BJ (cell line): ENCODE measurements around the gene CLCA1. TPM values are rescaled to one million over a fixed set of nuclear protein-coding genes. Genes with fewer than 3 reads are reported as not detected.

Source experiments
- CTCF ChIA-PET: fragments of 350-600 bp; formaldehyde crosslinking; extraction: SDS; loops from one replicate; lab custom pipeline; 2021; ENCODE audit warnings: antibody characterized with exemption, inconsistent platforms; lab: Yijun Ruan, JAX
- POLR2A ChIA-PET: fragments of 300-600 bp; sonication (Branson Sonifier 250); formaldehyde crosslinking; extraction: SDS; loops from one replicate; lab custom pipeline; 2021; ENCODE audit warnings: antibody characterized with exemption; lab: Charles Lee
- DNase-seq: peaks from one replicate; pipeline ENCODE4 v3.0.0-alpha.2; 2011; ENCODE audit warnings: low read depth
- H3K27me3 ChIP-seq: 2 replicates; pipeline ENCODE4 v1.6.0; 2011; ENCODE audit warnings: low read length; ENCODE audit not compliant: control insufficient read depth, insufficient read depth
- H3K36me3 ChIP-seq: 2 replicates; pipeline ENCODE4 v1.5.1; 2011; ENCODE audit warnings: low read length; ENCODE audit not compliant: control insufficient read depth, insufficient read depth
- H3K4me3 ChIP-seq: 2 replicates; pipeline ENCODE4 v1.5.1; 2011; ENCODE audit warnings: low read depth, mild to moderate bottlenecking, control low read depth, low read length
- polyA plus RNA-seq: library from polyadenylated mRNA; depleted of rRNA; stranded (reverse); fragments of >200 nt; gene quantifications from 2 replicates; pipeline ENCODE4 v1.2.3, GENCODE V29; 2011
- TF ChIP-seq, protein P1 (sequence below): IDR thresholded peaks from 2 replicates; pipeline ENCODE4 v1.5.1; 2011; ENCODE audit warnings: low read depth, mild to moderate bottlenecking, control low read depth, inconsistent platforms, low read length, moderate library complexity; ENCODE audit not compliant: insufficient read depth

Gene CLCA1
- polyA plus RNA-seq, 1 experiment: not detected

- no peaks in the 10 kb centered on the region for H3K27me3 ChIP-seq
- H3K4me3 ChIP-seq: no peak overlapping the region
- POLR2A ChIA-PET: no interaction called here
- CTCF ChIA-PET: interaction anchor here (0.7 to 1.5 kb wide), 2 partner anchors 56 to 65 kb away, joined by 5 to 6 read pairs; no protein-coding TSS in a partner anchor
- TF ChIP-seq, protein P1, sequence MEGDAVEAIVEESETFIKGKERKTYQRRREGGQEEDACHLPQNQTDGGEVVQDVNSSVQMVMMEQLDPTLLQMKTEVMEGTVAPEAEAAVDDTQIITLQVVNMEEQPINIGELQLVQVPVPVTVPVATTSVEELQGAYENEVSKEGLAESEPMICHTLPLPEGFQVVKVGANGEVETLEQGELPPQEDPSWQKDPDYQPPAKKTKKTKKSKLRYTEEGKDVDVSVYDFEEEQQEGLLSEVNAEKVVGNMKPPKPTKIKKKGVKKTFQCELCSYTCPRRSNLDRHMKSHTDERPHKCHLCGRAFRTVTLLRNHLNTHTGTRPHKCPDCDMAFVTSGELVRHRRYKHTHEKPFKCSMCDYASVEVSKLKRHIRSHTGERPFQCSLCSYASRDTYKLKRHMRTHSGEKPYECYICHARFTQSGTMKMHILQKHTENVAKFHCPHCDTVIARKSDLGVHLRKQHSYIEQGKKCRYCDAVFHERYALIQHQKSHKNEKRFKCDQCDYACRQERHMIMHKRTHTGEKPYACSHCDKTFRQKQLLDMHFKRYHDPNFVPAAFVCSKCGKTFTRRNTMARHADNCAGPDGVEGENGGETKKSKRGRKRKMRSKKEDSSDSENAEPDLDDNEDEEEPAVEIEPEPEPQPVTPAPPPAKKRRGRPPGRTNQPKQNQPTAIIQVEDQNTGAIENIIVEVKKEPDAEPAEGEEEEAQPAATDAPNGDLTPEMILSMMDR: no peak
- DNase-seq: no peak
- H3K36me3 ChIP-seq: no peaks in the 10 kb centered on the region
These were observed 32.7 kb upstream of the CLCA1 start for GRCh38 chr1:86436041-86436440.

DNA sequence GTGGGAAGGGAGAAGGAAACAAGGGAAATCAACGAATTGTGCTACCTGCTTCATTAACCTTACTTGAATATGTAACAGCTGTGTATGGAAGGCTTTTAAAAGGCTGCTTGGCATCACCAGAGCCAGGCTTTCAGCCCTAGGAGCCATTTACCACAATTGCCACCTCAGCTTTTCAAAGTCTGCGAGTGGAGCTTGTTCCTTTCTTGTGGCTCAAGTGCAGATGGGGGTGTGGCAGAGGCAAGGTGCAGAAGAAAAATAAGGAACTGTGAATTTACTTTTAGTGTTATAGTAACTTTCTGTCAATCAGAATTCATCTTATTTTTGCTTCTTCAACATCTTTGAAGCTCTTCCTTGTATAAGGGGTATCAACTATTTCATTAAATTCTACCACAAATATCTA lies 27.1 kb upstream of the CLCA1 start:
- DNase-seq: no peak
- no peaks in the 10 kb centered on the region for H3K36me3 ChIP-seq
- no peak overlapping the region for H3K4me3 ChIP-seq
- TF ChIP-seq, protein P1: no peak
- ChIA-PET POLR2A (no interaction called here), CTCF (interaction anchor here (0.6 to 0.9 kb wide), 3 partner anchors 11 to 755 kb away, joined by 3 read pairs; no protein-coding TSS in a partner anchor)
- no peaks in the 10 kb centered on the region for H3K27me3 ChIP-seq

DNA sequence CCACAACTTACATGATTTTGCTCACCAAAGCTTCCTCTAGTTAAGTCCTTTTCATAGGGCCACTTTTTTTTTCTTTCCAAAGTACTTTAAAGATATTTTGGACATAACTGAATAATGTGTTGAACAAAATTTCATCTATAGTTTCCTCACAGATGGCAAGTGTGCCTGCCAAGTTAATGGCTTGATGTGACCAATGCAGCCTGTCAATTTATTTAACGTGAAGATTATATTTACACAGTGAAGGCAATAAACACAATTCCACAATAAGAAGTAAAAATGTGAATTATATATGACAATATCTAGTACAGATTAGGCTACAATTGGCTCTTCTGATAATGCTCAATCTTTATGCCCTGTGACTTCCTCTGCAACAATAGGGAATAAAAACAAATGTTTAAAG lies 26.7 kb upstream of the CLCA1 start:
- CTCF ChIA-PET: interaction anchor here (0.6 to 0.9 kb wide), 3 partner anchors 10 to 755 kb away, joined by 3 read pairs; no protein-coding TSS in a partner anchor
- Histone ChIP-seq H3K27me3 (no peaks in the 10 kb centered on the region), H3K36me3 (no peaks in the 10 kb centered on the region), H3K4me3 (no peak overlapping the region)
- TF ChIP-seq, protein P1: no peak
- DNase-seq: no peak
- POLR2A ChIA-PET: no interaction called here

DNA sequence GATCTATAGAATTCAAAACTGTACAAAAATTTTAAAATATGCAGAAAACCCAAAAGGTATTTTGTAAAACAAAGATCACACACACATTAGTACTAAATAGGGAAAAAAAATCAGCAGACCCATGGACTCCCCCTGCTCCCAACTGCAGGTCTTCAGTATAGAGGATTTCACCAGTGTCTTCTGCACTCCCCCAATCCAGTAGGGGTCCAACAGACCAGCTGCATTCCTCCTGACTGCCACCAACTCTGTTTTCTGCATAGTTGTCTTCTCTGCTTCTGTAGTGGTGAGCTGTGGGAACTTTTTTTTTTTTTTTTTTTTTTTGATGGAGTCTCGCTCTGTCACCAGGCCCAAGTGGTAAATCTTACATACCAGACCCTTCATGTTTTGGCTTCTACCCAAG lies 22.8 kb upstream of the CLCA1 start:
- Histone ChIP-seq H3K4me3 (no peak overlapping the region), H3K27me3 (no peaks in the 10 kb centered on the region), H3K36me3 (no peaks in the 10 kb centered on the region)
- ChIA-PET CTCF (interaction anchor here (0.6 kb wide), 1 partner anchor 28 kb away, joined by 3 read pairs; no protein-coding TSS in a partner anchor), POLR2A (no interaction called here)
- no peak for DNase-seq
- TF ChIP-seq, protein P1: no peak

DNA sequence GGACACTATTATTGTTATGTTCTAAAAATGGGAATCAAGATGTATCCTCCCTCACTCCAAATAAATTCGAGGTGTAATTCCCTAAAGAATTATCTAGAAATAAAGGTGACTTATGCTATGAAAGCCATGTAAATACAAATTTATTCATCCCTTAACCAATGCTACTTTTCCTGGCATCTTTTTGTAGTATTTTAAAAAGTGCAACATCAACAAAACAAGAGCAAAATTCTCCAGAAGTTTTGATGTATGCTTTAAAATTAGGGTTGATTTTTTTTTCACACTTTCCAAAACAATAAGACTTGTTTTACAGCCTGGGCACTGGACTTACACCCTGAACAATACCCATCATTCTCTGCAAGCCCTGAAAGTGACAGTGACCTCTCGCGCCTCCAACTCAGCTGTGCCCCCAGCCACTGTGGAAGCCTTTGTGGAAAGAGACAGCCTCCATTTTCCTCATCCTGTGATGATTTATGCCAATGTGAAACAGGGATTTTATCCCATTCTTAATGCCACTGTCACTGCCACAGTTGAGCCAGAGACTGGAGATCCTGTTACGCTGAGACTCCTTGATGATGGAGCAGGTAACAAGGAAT lies 21.4 kb upstream of the CLCA1 start:
- Histone ChIP-seq H3K4me3 (no peak overlapping the region), H3K27me3 (no peaks in the 10 kb centered on the region), H3K36me3 (no peaks in the 10 kb centered on the region)
- DNase-seq: no peak
- ChIA-PET CTCF (interaction anchor here (1.0 to 1.4 kb wide), 2 partner anchors 8 to 26 kb away, joined by 4 read pairs; no protein-coding TSS in a partner anchor), POLR2A (no interaction called here)
- TF ChIP-seq, protein P1: no peak
